ENCODE measurements around the gene LYPLA2.

LYPLA2 gene

DNA sequence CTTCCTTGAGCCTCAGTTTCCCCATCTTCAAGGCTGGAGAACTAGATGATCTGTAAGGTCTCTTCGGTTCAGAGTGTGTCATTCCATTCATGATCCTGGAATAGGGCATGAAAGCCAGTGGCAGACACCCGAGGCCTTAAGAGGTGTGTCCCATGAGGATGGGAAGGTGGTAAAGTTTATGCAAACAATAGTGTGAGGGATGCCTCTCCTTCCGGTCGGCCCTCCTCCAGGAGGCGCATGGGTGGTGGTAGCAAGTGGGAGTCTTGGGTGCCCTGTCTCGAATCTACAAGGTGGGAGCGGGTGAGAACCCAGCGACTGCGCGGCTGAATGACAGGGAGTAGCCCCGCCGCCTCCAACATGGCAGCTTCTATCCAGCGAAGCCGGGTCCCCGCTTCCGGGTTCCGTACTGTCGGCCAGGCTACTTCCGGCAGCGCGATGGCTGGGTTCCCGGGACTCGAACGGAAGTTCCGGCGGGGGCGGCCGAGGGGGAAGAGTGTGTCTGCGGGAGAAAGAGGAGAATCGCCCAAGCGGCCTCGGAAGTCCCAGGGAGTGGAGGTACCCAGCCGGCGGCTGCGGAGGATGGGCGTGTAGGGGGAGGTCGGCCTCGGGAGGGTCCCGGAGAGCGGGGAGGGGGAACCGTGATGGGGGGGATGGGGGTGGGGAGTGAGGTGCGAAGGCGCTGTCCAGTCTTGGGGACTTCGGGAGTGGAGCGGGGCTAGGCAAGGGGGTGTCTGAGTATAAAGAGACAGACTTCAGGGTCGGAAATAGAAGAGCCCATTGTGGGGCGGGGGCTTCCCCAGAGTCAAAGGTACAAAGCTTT lies at the start of gene LYPLA2:
Gene LYPLA2, plus strand, starts transcription at position 450 of the 820 bp plus-strand sequence. CDS start 1,538 bp downstream, outside the sequence.
- TF ChIP-seq JUND (IDR thresholded peaks at IDR 0.05; ENCODE audit: low read depth) = no peak
- peak; percentile 79 to 86 for DNase-seq (ENCODE audit: low read depth in 1 of 2, low spot score in 1 of 2)
- in situ Hi-C loops (cut with HindIII; ENCODE audit: low pct_unique_long_range_greater_than_20kb, low sequenced_read_pairs) = no loop called here

DNA sequence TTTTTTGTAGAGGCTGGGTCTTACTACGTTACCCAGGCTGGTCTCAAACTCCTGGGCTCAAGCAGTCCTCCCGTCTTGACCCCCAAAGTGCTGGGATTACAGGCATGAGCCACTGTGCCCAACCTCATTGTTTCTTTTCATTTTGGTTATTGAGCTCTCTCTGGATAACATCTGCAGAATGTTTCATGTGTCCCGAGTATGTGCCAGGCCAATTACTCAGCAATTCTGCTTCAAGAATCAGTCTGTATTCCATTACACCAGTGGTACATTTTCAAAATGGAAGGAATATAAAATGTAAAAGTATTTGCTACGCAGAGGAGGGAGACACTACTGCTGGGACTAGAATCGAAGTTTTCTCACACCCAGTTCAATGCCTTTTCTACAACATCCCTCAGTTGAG lies 49.3 kb upstream of the LYPLA2 start:
- in situ Hi-C loops (cut with HindIII; ENCODE audit: low pct_unique_long_range_greater_than_20kb, low sequenced_read_pairs) = no loop called here
- no peak for DNase-seq (ENCODE audit: low read depth in 1 of 2, low spot score in 1 of 2)
- no peak for TF ChIP-seq JUND (IDR thresholded peaks at IDR 0.05; ENCODE audit: low read depth)

DNA sequence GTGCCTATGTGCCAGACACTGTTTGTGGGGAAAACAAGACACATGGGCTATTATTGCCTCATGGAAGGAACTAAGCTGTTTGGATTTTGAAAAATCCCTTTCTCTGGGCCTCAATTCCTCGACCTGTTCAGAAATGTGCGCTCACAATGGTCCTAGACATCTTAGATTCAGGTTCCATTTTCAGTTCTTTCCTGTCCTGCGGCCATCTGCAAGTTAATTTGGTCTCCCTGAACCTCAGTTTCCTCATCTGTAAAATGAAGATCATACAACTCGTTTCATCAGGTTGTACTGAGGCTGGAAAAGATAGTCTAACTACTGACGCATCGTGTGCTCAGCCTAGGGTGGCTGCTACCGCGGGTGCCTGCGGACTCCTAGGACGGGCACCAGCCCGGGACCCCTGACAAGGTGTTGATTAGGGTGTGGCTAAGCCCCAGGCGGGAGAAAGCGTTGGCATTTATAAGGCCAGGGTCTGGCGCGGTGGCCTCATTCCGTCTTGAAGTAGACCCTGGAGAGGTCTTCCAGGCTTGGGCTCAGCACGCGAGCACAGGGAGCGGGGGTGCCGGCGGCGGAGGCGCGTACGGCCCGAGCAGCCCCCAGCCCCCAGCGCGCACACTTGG lies 48.2 kb upstream of the LYPLA2 start:
- no peak for TF ChIP-seq JUND (IDR thresholded peaks at IDR 0.05; ENCODE audit: low read depth)
- no peak for DNase-seq (ENCODE audit: low read depth in 1 of 2, low spot score in 1 of 2)
- in situ Hi-C loops (cut with HindIII; ENCODE audit: low pct_unique_long_range_greater_than_20kb, low sequenced_read_pairs) = no loop called here

DNA sequence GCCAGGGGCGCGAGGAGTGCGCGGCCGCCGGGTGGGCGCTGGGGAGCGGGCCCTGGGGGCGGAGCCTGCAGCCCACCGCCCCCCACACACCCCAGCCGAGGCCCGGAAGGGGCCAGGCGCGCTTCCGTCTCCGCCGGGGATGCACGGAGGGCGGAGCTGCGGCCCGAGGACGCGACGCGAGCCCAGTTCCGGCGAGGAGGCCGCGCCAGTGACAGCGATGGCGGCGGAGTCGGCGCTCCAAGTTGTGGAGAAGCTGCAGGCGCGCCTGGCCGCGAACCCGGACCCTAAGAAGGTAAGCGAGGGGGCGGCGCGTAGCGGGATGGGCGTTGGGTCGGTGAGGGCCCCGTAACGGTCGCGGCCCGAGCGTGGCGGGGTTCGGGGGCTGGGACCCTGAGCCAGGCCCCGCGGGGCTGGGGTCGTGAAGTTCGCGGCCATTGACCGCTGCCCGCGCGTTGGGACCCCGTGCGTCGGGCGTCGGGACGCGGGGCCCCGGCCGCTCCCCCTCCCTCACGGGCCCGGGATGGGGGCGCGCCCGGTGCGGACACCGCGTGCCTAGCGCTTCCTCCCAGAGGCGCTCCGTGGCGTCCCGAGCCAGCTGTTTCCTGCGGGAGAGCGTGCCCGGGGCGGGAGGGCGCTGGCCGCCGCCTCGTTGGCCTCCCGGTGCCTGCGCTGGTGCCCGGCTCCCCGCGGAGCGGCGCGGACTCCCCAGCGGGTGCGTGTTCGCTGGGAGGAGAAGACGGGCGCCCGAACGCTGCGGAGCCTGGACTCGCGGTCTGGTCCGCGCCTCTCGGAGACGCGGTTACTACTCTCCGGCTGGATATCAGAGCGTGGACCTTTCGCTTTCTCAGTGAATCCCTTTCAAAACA lies 47.4 kb upstream of the LYPLA2 start, which contains the start of gene ELOA:
Gene ELOA, plus strand, starts transcription at position 185 of the 866 bp plus-strand sequence. Its CDS starts 33 bp downstream, at position 218.
- in situ Hi-C loops (cut with HindIII; ENCODE audit: low pct_unique_long_range_greater_than_20kb, low sequenced_read_pairs) = no loop called here
- no peak for TF ChIP-seq JUND (IDR thresholded peaks at IDR 0.05; ENCODE audit: low read depth)
- DNase-seq (ENCODE audit: low read depth in 1 of 2, low spot score in 1 of 2) = peak; percentile 63 to 84

DNA sequence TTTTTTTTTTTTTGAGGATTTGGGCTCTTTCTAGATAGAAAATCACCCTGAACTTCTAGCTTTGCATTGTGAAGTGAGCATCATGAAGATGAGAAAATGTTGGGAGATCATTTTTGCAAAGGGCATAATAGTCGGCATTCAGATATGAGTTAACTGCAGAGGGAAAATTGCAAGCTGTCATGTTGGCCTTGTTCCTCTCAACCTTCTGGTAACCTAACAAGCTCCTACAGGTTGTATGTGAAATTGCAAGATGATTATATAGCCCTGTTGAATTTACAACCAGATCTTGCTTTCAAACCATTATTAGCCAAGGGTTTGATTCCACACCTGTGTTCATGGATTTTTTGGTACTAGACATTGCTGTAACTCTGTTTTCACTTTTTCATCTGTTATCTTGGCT lies 45.4 kb upstream of the LYPLA2 start:
- in situ Hi-C loops (cut with HindIII; ENCODE audit: low pct_unique_long_range_greater_than_20kb, low sequenced_read_pairs) = no loop called here
- TF ChIP-seq JUND (IDR thresholded peaks at IDR 0.05; ENCODE audit: low read depth) = no peak
- DNase-seq (ENCODE audit: low read depth in 1 of 2, low spot score in 1 of 2) = peak; percentile 33 to 46

DNA sequence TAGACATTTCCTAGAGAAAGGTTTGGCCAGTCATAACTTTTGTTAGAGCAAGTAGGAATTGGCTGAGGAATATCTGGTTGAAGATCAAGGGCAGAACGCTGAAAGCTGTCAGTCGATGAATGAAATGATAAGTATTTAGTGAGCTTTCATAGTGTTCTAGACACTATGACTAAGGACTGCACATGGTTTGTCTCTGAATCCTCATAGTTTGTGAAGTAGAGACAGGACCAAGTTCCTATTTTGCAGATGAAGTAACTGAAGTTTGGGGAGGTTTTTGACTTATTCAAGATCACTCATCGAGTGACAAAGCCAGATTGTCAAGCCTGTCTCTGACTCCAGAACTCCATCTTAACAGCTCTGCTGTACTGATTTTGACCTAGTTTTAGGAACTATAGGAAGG lies 42.9 kb upstream of the LYPLA2 start:
- in situ Hi-C loops (cut with HindIII; ENCODE audit: low pct_unique_long_range_greater_than_20kb, low sequenced_read_pairs) = no loop called here
- DNase-seq (ENCODE audit: low read depth in 1 of 2, low spot score in 1 of 2) = no peak
- TF ChIP-seq JUND (IDR thresholded peaks at IDR 0.05; ENCODE audit: low read depth) = no peak

DNA sequence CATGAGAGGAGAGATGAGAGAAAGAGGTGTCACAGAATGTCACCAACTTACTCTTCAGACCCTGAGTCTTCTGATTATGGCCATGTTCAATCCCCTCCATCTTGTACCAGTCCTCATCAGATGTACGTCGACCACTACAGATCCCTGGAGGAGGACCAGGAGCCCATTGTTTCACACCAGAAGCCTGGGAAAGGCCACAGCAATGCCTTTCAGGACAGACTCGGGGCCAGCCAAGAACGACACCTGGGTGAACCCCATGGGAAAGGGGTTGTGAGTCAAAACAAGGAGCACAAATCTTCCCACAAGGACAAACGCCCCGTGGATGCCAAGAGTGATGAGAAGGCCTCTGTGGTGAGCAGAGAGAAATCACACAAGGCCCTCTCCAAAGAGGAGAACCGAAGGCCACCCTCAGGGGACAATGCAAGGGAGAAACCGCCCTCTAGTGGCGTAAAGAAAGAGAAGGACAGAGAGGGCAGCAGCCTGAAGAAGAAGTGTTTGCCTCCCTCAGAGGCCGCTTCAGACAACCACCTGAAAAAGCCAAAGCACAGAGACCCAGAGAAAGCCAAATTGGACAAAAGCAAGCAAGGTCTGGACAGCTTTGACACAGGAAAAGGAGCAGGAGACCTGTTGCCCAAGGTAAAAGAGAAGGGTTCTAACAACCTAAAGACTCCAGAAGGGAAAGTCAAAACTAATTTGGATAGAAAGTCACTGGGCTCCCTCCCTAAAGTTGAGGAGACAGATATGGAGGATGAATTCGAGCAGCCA lies 39.7 kb upstream of the LYPLA2 start:
- in situ Hi-C loops (cut with HindIII; ENCODE audit: low pct_unique_long_range_greater_than_20kb, low sequenced_read_pairs) = no loop called here
- no peak for TF ChIP-seq JUND (IDR thresholded peaks at IDR 0.05; ENCODE audit: low read depth)
- peak; percentile 49 to 74 for DNase-seq (ENCODE audit: low read depth in 1 of 2, low spot score in 1 of 2)

DNA sequence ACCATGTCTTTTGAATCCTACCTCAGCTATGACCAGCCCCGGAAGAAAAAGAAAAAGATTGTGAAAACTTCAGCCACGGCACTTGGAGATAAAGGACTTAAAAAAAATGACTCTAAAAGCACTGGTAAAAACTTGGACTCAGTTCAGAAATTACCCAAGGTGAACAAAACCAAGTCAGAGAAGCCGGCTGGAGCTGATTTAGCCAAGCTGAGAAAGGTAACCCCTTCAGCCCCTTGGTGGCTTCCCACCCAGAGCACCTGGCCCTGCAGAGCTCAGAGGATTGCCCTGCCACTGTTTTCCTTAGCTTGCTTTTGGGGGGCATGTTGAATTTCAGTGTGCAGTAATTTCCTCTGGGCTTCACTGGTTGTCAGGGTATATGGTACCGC lies 39.1 kb upstream of the LYPLA2 start:
- in situ Hi-C loops (cut with HindIII; ENCODE audit: low pct_unique_long_range_greater_than_20kb, low sequenced_read_pairs) = no loop called here
- no peak for DNase-seq (ENCODE audit: low read depth in 1 of 2, low spot score in 1 of 2)
- TF ChIP-seq JUND (IDR thresholded peaks at IDR 0.05; ENCODE audit: low read depth) = no peak

DNA sequence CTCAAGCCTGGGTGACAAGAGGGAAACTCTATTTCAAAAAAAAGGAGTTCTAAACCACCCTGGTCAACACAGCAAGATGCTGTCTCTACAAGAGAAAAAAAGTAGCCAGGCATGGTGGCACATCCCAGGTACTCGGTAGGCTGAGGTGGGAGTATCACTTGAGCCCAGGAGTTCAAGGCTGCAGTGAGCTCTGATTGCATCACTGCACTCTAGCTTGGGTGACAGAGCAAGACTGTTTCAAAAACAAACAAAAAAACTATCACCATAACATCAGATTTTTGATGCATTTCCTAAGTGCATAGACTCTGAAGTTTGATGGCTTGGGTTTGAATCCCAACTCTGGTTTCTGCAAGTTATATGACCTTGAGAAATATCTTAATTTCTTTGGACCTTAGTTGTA lies 38.0 kb upstream of the LYPLA2 start:
- in situ Hi-C loops (cut with HindIII; ENCODE audit: low pct_unique_long_range_greater_than_20kb, low sequenced_read_pairs) = no loop called here
- TF ChIP-seq JUND (IDR thresholded peaks at IDR 0.05; ENCODE audit: low read depth) = no peak
- no peak for DNase-seq (ENCODE audit: low read depth in 1 of 2, low spot score in 1 of 2)

DNA sequence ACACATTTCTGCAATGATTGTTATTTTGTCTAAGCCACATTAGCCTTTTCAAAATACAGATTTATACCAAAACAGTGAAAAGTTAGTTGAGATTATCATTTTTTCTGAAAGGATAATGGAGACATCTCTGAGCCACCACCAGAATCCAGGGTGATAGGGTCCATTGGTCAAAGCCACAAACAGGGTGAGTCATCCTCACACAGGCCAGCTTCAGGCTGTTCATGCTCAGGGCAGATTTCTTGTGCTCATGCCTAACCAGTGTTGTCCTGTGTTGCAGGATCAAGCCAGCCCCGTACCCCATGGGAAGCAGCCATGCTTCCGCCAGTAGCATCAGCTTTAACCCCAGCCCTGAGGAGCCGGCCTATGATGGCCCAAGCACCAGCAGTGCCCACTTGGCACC lies 34.3 kb upstream of the LYPLA2 start:
- no peak for TF ChIP-seq JUND (IDR thresholded peaks at IDR 0.05; ENCODE audit: low read depth)
- no peak for DNase-seq (ENCODE audit: low read depth in 1 of 2, low spot score in 1 of 2)
- in situ Hi-C loops (cut with HindIII; ENCODE audit: low pct_unique_long_range_greater_than_20kb, low sequenced_read_pairs) = no loop called here

DNA sequence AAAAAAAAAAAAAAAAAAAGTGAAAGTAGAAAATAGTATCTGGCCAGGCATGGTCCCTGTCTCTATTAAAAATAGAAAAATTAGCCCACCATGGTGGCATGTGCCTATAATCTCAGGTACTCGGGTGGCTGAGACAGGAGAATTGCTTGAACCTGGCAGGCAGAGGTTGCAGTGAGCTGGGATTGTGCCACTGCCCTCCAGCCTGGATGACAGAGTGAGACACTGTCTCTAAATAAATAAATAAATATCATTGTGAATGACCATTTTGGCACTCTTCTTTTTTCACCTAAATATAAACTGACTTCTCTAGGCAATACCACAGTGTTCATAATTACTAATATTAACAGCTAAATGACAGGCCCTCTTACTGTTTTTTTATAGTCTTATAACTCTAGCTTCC lies 33.1 kb upstream of the LYPLA2 start:
- in situ Hi-C loops (cut with HindIII; ENCODE audit: low pct_unique_long_range_greater_than_20kb, low sequenced_read_pairs) = no loop called here
- no peak for TF ChIP-seq JUND (IDR thresholded peaks at IDR 0.05; ENCODE audit: low read depth)

DNA sequence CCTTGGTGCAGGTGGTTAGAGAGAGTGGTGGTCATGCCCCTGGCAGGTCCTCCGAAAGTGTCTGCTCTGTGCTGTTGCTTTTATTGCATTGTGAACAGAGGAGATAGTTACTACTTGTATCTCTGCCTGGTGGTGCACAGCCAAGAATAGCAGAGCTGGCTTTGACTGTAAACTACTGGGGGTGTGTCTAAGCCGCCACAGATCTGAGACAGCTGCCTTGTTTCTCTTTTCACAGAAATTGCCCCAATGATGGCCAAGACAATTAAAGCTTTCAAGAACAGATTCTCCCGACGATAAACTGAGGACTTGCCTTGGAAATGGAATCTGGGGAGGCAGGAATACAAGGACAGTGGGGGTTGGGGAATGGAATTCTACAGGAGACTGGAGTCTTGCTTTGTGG lies 31.7 kb upstream of the LYPLA2 start:
- no peak for TF ChIP-seq JUND (IDR thresholded peaks at IDR 0.05; ENCODE audit: low read depth)
- DNase-seq (ENCODE audit: low read depth in 1 of 2, low spot score in 1 of 2) = no peak
- in situ Hi-C loops (cut with HindIII; ENCODE audit: low pct_unique_long_range_greater_than_20kb, low sequenced_read_pairs) = no loop called here

More for the DNA sequence above, 33.1 kb upstream of the LYPLA2 start:
- DNase-seq (ENCODE audit: low read depth in 1 of 2, low spot score in 1 of 2) = no peak
